Memory B cell (primary cell): ENCODE data around the gene TMEM267.
"Not testable (repeated sequence)": the region's sequence is repeated elsewhere in the genome, so short reads cannot be mapped to it uniquely, and the experiment has no call there.

Source experiments
- ATAC-seq: fragments of 150-1000 bp; cut with Tn5 transposase; 2 replicates; pipeline ENCODE4 v1.10.0; 2021; ENCODE audit warnings: low read depth, mild to moderate bottlenecking, moderate library complexity
- DNase-seq, 2 donors: peaks; one replicate each; pipeline ENCODE4 v3.0.0; 2022; ENCODE audit warnings: low spot score in 2 of 2
- H3K27ac Mint-ChIP-seq: one replicate; pipeline ENCODE4 v1.8.0; 2022; ENCODE audit warnings: mild to moderate bottlenecking, moderate library complexity, mixed read lengths
- H3K27me3 Mint-ChIP-seq: one replicate; pipeline ENCODE4 v1.8.0; 2022; ENCODE audit warnings: mixed read lengths
- H3K36me3 Mint-ChIP-seq: one replicate; pipeline ENCODE4 v1.8.0; 2022; ENCODE audit warnings: mild to moderate bottlenecking, mixed read lengths
- H3K4me1 Mint-ChIP-seq: one replicate; pipeline ENCODE4 v1.8.0; 2022; ENCODE audit warnings: mixed read lengths
- H3K4me3 Mint-ChIP-seq: one replicate; pipeline ENCODE4 v1.8.0; 2022; ENCODE audit warnings: mild to moderate bottlenecking, moderate library complexity, mixed read lengths
- H3K9me3 Mint-ChIP-seq: one replicate; pipeline ENCODE4 v1.8.0; 2022; ENCODE audit warnings: mixed read lengths

The TMEM267 gene

GRCh38 chr5:43429016-43429415 lies 54.6 kb downstream of the TMEM267 start:
- peaks cover 1% of the 10 kb centered on the region for H3K27me3 Mint-ChIP-seq
- H3K9me3 Mint-ChIP-seq = no peaks in the 10 kb centered on the region
- no peak overlapping the region for H3K4me3 Mint-ChIP-seq
- ATAC-seq = no peak
- H3K4me1 Mint-ChIP-seq = no peaks in the 10 kb centered on the region
- no peaks in the 10 kb centered on the region for H3K36me3 Mint-ChIP-seq
- DNase-seq = no peak
- H3K27ac Mint-ChIP-seq = no peak overlapping the region

GRCh38 chr5:43427306-43427705 lies 56.4 kb downstream of the TMEM267 start:
- DNase-seq (no peak), ATAC-seq (no peak)
- Mint-ChIP-seq H3K4me1 (no peaks in the 10 kb centered on the region), H3K36me3 (no peaks in the 10 kb centered on the region), H3K27ac (no peak overlapping the region), H3K4me3 (no peak overlapping the region), H3K9me3 (no peaks in the 10 kb centered on the region), H3K27me3 (peaks cover 5% of the 10 kb centered on the region)

GRCh38 chr5:43425983-43426382 lies 57.7 kb downstream of the TMEM267 start:
- DNase-seq (no peak), ATAC-seq (no peak)
- Mint-ChIP-seq H3K4me1 (no peaks in the 10 kb centered on the region), H3K36me3 (no peaks in the 10 kb centered on the region), H3K27me3 (peaks cover 6% of the 10 kb centered on the region), H3K4me3 (no peak overlapping the region), H3K9me3 (no peaks in the 10 kb centered on the region), H3K27ac (no peak overlapping the region)

- H3K36me3 Mint-ChIP-seq, H3K4me1 Mint-ChIP-seq, H3K9me3 Mint-ChIP-seq, H3K4me3 Mint-ChIP-seq, DNase-seq, ATAC-seq, H3K27me3 Mint-ChIP-seq, H3K27ac Mint-ChIP-seq: not testable (repeated sequence)
Measured at GRCh38 chr5:43423086-43423485, 60.6 kb downstream of the TMEM267 start.

- Mint-ChIP-seq H3K27ac (no peak overlapping the region), H3K27me3 (peaks cover 5% of the 10 kb centered on the region), H3K9me3 (no peaks in the 10 kb centered on the region), H3K4me3 (no peak overlapping the region), H3K4me1 (no peaks in the 10 kb centered on the region), H3K36me3 (no peaks in the 10 kb centered on the region)
- DNase-seq = no peak
- ATAC-seq = no peak
Measured at GRCh38 chr5:43422143-43422542, 61.5 kb downstream of the TMEM267 start.

- no peak for ATAC-seq
- H3K27ac Mint-ChIP-seq = no peak overlapping the region
- H3K4me3 Mint-ChIP-seq = no peak overlapping the region
- no peak for DNase-seq
- H3K4me1 Mint-ChIP-seq = no peaks in the 10 kb centered on the region
- peaks cover 5% of the 10 kb centered on the region for H3K27me3 Mint-ChIP-seq
- no peaks in the 10 kb centered on the region for H3K9me3 Mint-ChIP-seq
- H3K36me3 Mint-ChIP-seq = no peaks in the 10 kb centered on the region
Measured at GRCh38 chr5:43421450-43422133, 62.1 kb downstream of the TMEM267 start.

GRCh38 chr5:43420241-43420640 lies 63.4 kb downstream of the TMEM267 start:
- no peaks in the 10 kb centered on the region for H3K36me3 Mint-ChIP-seq
- DNase-seq = no peak
- H3K27ac Mint-ChIP-seq = no peak overlapping the region
- H3K9me3 Mint-ChIP-seq = no peaks in the 10 kb centered on the region
- H3K27me3 Mint-ChIP-seq = peaks cover 5% of the 10 kb centered on the region
- H3K4me1 Mint-ChIP-seq = no peaks in the 10 kb centered on the region
- ATAC-seq = no peak
- no peak overlapping the region for H3K4me3 Mint-ChIP-seq

GRCh38 chr5:43418561-43418960 lies 65.1 kb downstream of the TMEM267 start:
- Mint-ChIP-seq H3K4me3 (no peak overlapping the region), H3K27me3 (peaks cover 3% of the 10 kb centered on the region), H3K36me3 (no peaks in the 10 kb centered on the region), H3K4me1 (no peaks in the 10 kb centered on the region), H3K27ac (no peak overlapping the region), H3K9me3 (no peaks in the 10 kb centered on the region)
- ATAC-seq = no peak
- DNase-seq = no peak

GRCh38 chr5:43416803-43417394 lies 66.8 kb downstream of the TMEM267 start:
- no peaks in the 10 kb centered on the region for H3K4me1 Mint-ChIP-seq
- peaks cover 1% of the 10 kb centered on the region for H3K27me3 Mint-ChIP-seq
- no peak overlapping the region for H3K4me3 Mint-ChIP-seq
- no peaks in the 10 kb centered on the region for H3K9me3 Mint-ChIP-seq
- no peak overlapping the region for H3K27ac Mint-ChIP-seq
- DNase-seq (no peak), ATAC-seq (no peak)
- no peaks in the 10 kb centered on the region for H3K36me3 Mint-ChIP-seq

GRCh38 chr5:43415935-43416802 lies 67.5 kb downstream of the TMEM267 start:
- no peaks in the 10 kb centered on the region for H3K9me3 Mint-ChIP-seq

GRCh38 chr5:43413966-43414365 lies 69.7 kb downstream of the TMEM267 start:
- Mint-ChIP-seq H3K9me3 (no peaks in the 10 kb centered on the region), H3K36me3 (no peaks in the 10 kb centered on the region), H3K27me3 (no peaks in the 10 kb centered on the region), H3K4me1 (no peaks in the 10 kb centered on the region), H3K4me3 (no peak overlapping the region), H3K27ac (no peak overlapping the region)
- DNase-seq = no peak
- ATAC-seq = no peak

More at GRCh38 chr5:43415935-43416802, 67.5 kb downstream of the TMEM267 start:
- Mint-ChIP-seq H3K4me3 (no peak overlapping the region), H3K27ac (no peak overlapping the region), H3K36me3 (no peaks in the 10 kb centered on the region), H3K4me1 (no peaks in the 10 kb centered on the region), H3K27me3 (no peaks in the 10 kb centered on the region)
- ATAC-seq = no peak
- no peak for DNase-seq

- Mint-ChIP-seq H3K27ac (no peak overlapping the region), H3K4me3 (no peak overlapping the region), H3K4me1 (no peaks in the 10 kb centered on the region), H3K27me3 (no peaks in the 10 kb centered on the region), H3K9me3 (no peaks in the 10 kb centered on the region), H3K36me3 (no peaks in the 10 kb centered on the region)
- DNase-seq (no peak), ATAC-seq (no peak)
Measured at GRCh38 chr5:43412644-43413043, 71.0 kb downstream of the TMEM267 start.

- no peaks in the 10 kb centered on the region for H3K36me3 Mint-ChIP-seq
- no peaks in the 10 kb centered on the region for H3K27me3 Mint-ChIP-seq
- no peak for ATAC-seq
- no peaks in the 10 kb centered on the region for H3K4me1 Mint-ChIP-seq
- H3K27ac Mint-ChIP-seq = no peak within 1 kb of the TSS
- H3K4me3 Mint-ChIP-seq = no peak within 1 kb of the TSS
- no peaks in the 10 kb centered on the region for H3K9me3 Mint-ChIP-seq
- no peak for DNase-seq
Measured at GRCh38 chr5:43412156-43412555, 71.5 kb downstream of the TMEM267 start, which contains the start of gene CCL28. TSS of gene CCL28 (minus strand) at chr5:43412391. CDS start at chr5:43412316, 75 bp downstream.

GRCh38 chr5:43411495-43411894 lies 72.2 kb downstream of the TMEM267 start:
- Mint-ChIP-seq H3K9me3 (no peaks in the 10 kb centered on the region), H3K36me3 (no peaks in the 10 kb centered on the region), H3K4me1 (no peaks in the 10 kb centered on the region), H3K27me3 (no peaks in the 10 kb centered on the region), H3K27ac (no peak overlapping the region), H3K4me3 (no peak overlapping the region)
- DNase-seq = no peak
- ATAC-seq = no peak
